EL (cell line): ENCODE results near the gene CACHD1.

Experiments used
- DNase-seq: peaks from one replicate; pipeline ENCODE4 v3.0.0-alpha.2; 2016

Gene CACHD1

DNA sequence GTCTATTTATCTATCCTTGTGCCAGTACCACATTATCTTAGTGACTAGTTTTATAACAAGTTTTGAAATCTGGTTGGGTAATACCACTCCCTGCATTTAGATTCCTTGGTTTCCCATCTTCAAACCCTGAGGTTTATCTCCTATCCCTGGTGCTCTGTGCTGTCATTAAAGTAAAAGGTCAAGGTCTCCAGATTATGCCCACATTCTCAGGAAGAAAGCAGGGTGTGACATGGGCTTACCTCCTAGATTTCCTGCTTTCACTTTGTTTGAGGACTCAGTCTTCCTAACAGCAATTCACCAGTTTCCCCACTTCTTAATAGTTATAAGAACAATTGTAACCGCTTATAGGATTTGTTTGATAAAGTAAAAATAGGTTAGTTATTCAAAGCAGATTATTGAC lies 86.0 kb downstream of the CACHD1 start:
- DNase-seq, result no peak

DNA sequence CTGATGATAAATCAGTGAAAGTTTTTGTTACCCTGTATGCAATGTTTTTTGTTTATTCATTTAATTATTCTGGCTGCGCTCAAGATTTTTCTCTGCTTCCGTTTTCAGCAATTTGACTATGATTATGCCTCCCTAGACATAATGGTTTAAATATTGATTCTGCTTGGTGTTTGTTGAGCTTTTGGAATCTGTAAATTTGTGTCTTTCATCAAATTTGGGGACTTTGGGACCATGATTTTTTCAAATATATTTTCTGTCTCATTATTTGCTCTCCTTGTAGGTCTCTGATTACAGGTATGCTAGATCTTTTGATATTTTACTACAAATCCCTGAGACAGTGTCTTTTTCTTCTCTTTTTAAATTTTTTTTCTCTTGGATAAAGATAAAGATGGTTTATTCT lies 92.1 kb downstream of the CACHD1 start:
- no peak for DNase-seq

DNA sequence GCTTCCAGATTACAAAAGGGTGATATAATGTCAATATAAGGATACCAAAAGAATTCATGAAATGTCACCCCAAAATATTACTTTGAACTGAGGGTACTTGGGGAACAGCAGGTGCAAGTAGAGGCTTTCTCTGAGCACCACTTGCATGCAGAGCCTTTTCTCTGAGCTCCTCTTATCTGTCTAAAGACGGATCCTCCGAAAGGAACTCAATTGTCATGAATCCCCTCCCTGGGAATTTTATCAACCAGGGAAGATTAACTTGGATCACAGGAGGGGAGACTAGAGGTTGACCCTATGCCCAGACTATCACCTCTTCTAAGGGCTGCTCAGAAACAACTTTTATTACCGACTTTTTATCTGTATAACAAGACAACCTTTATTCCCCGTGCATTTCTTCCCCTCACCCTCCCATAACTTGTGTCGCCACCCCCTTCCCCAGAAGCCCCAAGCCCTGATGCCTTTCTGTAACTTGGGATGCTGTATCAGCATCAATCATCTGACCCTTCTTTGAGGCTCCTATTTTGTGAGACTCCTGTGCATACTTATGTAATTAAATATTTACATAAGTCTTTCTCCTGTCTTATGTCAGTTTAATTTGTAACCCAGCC lies 94.1 kb downstream of the CACHD1 start:
- no peak for DNase-seq

DNA sequence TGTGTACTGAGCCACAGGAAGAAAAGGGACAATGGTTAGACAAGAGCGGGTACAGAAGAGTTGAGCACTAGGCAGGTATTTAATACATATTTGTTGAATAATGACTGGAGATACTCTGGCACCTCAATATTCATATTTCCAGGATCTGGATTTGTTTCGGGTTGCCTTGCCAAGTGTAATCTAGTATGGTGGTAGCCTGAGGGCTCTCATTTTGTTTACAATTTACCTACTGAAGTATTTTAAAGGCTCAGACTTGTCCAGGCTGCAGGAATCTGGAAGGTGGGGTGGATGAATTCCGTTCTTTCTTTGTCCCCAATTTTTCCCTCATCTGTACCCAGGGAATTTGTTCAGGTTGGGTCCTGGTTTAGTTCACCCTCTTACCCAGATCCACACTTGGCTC lies 95.0 kb downstream of the CACHD1 start:
- no peak for DNase-seq

DNA sequence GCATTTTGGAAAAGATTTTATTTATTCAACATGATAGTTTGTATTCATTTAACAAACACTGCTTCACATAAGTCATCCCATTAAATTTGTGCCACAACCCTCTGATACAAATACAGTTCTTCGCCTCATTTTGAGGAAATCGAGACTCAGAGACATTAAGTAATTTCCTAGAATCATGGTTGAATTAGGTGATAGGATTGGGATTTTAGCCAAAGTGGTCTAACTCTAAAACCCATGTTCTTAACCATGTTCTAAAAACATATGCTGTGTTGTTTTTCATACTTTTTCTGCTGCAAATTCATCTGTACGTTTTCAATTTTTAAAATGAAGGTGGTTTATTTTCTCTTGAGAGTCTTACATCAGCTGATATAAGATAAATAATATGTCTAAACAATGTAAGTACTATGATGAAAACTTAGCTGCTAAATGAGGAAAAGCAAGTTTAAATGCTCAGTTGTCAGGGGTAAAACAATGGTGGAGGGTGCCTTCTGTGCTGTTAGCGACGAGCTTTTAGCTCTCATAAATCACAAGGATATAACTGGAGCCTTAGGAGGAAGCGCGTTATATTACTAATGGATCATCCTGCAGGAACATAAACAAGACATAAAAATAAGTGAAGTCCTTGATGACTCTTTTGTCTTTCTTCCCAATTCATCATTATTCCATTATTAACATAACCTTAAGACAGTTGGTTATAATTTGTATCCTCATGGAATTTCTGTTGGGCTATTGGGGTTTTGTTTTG lies 97.7 kb downstream of the CACHD1 start:
- no peak for DNase-seq

DNA sequence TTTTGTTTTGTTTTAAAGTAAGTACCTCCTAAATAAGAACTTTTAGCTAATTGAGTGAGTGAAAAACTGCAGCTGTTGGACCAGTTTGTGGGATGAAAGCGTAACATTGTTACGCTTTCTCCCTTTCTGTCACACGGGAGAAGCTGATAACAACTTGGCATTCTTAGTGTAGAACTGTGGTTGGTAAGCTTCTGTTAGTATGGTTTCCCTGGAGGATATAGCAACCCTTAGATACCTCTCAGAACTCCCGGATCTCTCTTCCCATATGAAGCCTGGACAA lies 98.2 kb downstream of the CACHD1 start:
- no peak for DNase-seq

DNA sequence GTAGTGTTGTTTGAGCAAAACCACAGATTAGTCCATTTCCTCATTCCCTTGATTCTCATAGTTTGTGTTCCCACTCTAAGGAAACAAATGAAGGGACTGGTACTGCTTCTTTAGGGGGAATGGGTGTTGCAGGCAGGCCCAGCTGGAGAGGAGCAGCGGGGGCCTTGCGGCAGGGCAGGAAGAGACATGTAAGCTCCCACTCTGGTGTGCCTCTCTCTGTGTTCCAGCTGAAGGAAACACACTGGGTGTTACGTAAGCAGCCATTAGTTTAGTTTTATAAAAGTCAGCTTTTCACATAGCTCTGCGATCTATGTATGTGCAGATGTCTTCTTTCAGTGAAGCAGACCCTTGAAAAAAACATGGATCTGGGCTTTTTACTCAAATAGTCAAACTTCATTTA lies 99.5 kb downstream of the CACHD1 start:
- no peak for DNase-seq

DNA sequence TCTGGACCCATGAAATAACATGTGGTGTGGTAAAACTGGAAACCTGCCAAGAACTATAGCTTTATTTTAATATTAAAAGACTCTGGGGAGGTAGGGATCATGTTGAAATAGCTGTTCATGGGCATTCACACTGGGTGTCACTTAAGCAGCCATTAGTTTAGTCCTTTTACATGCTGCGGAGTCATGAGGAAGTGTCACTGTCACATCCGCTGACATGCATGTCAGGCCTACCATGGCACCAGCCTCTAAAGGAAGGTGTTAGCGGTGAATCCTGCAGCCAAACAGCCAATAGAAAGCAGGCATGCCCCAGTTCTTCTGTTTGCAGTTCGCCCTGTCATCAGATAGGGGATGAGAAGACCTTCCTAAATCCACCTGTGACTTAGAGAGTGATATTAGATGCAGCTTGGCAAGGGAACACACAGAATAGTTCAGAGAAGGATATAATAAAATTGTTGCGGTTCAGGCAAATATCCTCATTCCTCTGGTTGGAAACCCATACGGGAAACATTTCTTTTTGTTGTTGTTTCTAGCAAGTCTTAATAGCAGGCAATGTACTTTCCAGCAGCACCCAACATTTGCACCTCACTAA lies 100.4 kb downstream of the CACHD1 start:
- no peak for DNase-seq

DNA sequence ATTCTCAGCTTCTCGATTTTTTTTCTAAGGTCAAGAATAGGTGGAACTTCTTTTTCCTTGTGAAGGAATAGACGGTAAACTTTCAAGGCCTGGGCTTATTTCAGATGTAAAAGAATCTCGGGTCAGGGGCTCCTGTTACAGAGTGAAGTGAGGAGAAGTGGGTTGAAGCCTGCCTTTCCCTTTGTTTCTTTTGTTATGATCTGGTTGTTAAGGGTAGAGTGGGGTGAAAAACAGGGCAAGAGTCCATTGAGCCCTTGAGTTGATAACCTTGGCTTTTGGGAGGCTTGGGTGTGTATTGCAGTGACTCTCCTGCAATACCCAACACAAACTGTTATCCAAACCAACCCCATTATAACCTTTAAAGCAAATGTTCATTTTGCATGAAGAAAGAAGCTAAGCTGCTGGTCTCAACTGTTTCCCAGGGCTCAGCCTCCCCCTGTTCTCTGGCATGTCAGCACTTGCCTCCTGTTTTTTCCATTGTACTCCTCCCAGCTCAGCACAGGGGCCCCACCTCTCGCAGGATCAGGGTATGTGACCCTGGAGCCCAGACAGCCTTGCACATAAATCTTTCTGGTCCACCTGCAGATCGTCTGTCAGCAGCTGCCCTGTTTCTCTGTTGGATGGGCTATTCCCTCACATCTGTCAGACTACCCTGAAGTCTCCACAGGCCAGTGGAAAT lies 102.4 kb downstream of the CACHD1 start:
- DNase-seq, result no peak

DNA sequence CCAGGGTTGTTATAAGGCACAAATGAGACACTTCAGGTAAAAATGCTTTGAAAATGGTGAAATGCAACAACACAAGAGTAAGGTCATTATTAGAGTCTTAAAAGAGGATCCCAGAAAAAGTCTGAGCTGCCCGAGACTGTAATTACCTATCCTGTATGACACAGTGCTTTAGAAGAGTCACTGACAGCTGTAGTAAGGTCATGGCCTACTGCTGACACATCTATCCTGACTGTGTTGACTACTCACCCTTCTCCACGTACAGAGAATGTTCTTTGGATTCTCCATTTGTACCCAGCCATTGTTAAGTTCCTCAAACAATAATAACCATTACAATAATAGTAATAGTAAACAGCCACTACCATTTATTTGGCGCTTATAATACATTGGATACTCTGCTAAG lies 104.4 kb downstream of the CACHD1 start:
- DNase-seq, result peak; percentile 37

DNA sequence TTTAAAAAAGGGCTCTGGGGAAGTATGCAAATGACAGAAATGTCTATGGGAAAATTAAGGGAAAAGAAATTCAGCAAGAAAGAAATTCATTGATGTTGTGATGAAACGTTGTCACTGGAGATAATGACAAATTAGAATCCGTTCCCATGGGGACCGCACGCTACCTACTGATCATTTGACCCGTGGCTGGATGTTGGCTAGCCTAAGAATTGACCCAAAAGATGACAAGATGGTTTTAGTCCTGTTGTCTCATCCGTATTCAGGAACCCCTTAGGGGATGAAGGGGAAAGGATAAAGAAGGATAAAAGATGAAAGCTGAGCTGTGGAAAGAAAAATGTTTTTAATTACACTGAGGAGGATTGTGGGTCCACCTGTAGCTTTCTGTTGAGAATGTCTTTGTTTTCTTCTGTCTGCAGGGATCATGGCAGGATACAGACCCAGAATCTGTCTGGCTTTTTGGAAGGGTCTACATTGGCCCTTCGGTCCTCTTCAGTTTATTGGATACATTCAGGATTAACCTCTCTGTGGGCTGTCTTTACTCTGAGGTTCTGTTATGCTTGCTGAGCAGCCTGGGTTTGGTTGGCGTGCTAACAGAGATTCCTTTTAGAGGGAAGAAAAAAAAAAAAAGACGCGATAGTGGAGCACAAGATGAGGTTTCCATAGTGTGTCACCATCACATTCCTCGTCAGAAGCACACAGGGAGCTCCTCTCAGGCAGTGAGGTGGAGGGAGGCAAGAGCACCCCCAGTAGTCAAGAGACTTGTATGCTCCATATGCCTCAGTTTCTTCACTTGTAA lies 106.2 kb downstream of the CACHD1 start:
- no peak for DNase-seq

DNA sequence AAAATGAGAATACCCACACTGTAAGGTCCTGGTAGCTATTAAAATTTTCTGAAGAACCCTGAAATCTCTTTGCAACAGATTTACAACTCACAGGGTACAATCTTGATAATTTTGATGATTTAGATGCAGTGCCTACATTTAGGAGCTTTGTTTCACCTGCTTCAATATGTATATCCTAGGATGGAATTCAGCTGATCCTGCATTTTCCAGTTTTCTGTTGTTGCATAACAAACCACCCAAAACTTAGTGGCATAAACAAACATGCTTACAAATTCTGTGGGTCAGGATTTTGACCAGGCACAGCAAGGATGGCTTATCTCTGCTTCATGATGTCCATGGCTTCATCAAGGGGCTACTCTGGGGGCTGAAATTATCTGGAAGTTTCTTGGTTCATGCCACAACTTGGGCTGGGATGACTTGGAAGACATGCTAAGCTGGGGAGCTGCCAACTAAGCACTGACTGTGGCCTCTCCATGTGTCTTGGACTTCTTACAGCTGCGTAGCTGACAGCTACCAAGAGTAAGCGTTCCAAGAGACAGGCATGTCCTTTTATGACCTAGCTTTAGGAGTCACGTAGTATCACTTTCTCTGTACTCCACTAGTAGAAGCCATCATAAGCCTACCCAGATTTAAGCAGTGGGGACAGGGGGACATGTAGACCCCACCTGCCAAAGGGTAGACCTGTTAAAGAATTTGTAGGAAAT lies 108.5 kb downstream of the CACHD1 start:
- no peak for DNase-seq

DNA sequence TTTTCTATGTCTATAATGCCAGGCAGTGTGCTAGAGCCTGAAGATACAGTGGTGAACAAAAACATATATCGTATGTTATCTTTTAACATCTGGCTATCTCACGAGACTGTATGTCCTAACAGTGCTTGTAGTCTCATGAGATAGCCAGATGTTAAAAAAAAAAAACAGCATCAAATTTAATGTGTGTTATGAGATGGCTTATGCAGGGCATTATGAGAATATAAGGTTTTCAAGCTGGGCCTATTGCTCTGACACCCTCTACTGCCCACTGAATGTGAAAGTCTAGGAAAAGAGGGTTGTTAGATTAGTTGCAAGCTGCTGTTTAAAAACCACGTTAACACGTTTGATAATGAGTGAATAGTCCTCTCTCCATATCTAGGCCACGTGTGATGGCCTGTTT lies 109.8 kb downstream of the CACHD1 start:
- no peak for DNase-seq

DNA sequence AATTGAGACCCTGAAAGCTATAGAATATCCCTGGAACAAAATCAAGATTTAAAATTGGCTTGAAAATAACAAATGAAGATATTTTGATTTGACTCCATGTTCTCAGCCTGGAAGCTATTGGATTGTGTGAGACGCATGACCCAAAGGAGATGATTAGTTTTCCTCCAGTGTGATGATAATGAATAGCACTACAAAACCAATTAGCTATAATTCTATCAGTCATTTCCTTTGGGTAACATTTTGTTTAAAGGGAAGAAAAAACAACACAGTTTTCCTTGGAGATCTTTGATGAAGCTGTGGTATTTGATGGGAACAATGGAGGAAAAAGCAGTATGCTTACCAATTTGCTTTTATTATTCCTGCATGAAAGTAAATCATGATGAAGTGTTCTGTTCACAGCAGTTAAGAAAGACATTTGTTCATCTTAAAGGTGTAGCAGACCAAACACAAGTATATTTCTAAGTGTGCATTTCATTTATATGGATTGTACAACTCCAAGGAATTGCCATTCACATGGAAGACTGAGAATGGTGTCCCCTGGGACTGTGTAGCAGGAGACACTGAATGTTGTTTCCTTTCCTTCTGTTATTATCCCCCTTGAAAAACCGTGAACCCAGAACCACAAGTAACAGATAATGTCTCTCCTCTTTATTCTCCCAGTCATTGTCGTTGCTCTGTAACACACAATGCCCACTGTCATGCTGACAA lies 111.4 kb downstream of the CACHD1 start:
- DNase-seq, result no peak

DNA sequence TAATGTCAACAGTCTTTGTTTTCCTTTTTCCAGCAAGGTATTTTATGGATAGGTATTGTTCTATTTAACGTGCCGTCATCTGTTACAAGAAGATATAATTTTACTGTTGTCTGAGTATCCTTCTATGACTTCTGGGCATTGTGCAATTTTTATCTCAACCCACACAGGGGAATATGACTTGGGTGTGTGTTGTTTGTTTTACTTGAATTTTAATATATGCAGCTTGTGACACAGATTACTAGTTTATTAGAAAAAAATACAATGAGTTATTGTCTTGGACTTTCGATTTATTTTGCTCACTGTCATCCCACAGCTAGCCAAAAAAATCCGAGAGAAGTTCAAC lies 111.9 kb downstream of the CACHD1 start:
- DNase-seq, result no peak

DNA sequence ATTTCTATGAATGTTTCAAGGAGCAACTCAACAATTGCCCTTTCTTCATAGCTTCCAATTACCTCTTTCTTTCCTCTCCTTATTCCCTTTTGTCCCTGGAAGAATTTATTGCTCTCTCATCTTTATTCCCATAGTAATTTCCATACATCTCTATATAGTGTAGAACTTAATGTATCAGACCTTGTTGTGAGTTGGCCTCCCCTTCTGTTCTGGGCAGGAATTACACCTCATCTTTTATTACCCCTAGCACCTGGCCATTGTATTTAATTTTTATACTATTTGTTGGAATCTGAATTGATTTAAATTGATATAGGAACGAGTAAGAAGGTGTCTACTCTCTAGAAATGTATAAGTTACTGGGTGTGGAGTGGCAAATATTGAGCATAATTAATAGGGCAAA lies 114.5 kb downstream of the CACHD1 start:
- DNase-seq, result no peak

DNA sequence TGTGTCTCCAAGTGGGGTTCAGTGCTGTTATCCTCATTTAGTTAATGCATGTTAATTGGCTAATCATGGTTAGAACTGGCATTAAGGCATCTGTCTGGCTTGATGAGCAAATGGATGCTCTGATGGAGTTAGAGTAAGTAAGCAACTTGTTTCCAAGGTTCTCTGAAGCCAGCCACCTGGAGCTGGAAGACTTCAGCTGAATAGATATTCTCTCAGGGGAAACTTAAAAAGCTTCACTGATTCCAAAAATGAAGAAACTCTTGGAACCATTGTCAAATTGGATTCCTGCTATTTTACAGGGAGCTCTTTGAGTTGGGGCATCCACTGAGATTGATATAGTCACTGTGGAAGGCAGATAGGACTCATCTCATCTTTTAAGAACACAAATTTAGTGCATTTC lies 118.9 kb downstream of the CACHD1 start:
- DNase-seq, result no peak

DNA sequence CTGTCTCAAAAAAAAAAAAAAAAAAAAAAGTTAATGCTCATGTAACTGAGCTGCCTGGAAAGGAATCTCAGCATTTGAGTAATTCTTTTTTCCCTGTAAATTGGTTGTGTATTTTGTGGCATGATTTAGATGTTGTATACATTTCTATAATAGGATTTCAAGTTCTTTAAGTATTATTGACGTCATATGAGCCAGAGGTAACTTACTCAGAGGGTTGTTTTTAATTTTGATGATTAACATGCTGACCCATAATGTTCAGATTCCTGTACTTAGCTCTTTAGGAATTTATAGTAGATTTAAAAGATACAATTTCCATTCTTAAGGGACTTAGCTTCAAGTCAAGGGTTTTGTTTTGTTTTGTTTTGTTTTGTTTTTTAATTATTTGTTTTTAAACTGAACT lies 120.4 kb downstream of the CACHD1 start:
- no peak for DNase-seq

DNA sequence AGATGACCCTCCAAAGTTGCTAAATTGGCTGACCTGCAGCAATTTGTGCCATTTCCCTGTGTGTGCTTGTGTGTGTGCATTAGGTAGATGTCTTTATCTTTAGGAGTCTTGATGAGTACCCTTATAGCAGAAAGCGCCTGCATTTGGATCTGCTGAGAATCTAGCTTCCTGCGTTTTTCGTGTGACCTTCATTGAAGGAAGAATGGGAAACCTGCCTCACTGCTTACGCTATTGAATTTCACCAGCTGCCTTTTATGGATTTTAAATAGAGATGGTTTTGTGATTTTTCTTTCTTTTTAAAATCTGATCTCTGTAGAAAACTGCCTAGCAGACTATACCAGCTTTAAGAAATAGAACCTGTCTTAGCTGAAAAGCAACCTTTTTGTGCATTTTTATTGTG lies 124.5 kb downstream of the CACHD1 start:
- no peak for DNase-seq

DNA sequence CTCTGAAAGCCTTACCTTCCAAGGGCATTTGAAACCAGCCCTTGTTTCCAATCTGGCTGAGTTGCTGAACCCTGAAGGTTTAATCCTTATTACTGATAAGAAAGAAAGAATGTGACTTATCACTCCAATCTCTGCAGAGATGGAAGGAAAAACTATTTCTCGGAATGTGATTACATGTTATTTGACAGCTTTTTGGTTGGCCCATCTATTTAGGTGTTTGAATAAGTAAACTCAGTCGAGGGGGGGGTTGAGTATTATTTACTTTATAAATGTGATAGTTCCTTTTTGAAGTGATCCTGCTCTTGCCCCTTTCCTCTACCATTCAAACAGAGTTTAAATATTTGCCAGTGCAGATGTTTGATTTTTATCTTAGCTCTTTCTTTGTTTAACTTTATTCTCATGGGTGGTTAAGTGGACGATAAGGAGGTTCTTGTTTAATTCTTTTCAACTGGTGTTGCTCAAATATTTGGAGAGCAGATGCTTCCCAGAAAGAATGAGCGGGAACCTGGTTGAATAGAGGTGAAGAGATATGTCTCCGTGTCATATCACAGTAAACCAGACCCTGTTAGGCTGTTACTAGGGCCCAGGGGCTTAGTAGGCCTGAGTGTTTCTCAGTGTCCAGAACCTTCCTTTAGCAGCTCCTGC lies 126.1 kb downstream of the CACHD1 start:
- no peak for DNase-seq

DNA sequence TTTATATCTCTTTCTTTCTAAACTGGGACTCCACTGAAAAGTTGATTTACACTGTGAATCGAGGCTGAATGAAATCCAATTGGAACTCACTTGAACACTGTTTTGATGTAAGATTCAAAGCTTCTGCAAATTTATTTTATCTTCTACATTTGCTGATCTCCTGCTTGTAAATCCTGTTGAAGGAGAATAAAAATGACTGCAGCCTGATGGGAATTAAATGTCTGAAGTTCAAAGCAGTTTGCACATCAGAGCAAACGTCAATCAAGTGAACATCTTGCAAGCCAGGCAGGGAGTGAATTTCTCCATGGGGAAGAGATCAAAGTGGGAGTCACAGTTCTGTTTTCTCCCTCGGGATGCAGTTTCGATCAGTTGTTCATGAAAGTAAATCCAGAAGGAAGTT lies 127.2 kb downstream of the CACHD1 start:
- DNase-seq, result no peak

DNA sequence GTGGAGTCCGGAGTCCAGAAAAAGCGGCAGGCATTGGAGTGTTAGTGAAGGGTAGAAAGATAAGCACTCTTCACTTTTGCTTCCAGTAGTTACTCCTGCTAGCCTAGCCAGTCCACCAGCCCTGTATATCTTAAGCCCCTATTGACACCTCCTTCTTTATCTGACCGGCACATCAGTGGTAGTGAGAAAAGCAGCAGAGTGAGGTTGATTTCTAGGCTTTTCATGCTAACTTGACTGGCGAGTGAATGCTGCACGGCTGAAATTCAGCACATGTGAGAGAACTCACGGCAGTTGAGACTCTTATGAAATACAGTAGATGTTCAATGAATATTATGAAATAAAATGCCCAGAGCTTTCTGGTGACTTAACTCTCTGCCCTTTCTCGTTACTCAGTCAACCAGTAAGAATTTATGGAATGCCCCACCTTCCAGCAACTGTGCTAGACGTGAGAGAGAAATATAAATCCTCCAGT lies 128.2 kb downstream of the CACHD1 start:
- peak; percentile 91 for DNase-seq
